NCI-H1694 (cell line): ENCODE results near the gene AQP6.

Experiments
- DNase-seq: peaks from one replicate; lab custom pipeline; 2025; lab: John Stamatoyannopoulos, UW

Gene AQP6

DNA sequence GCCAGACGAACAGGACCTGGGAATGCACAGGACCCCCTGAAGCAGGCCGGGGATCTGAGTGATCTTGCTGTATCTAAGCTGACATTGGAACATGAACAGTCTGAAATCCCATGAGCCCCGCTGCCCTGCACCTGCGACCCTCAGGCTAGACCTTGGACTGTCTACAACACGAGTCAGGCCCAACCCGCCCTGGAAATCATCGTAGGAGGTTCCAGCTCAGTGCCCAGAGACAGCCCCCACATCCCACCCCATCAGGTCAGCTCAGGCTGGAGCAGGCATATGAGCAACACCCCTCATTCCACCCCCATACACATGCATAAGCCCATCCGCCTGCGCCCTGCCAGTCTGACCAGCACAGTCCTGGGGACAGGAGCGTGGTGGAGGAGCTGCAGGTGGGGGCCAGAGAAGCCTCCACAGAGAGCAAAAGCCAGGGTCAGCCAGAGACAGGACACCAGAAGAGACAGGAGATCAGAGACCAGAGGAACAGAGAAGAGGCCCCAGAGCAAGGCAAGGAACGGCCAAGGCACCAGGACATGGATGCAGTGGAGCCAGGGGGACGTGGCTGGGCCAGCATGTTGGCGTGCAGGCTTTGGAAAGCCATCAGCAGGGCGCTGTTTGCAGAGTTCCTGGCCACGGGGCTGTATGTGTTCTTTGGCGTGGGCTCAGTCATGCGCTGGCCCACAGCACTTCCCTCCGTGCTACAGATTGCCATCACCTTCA is at the start of gene AQP6:
AQP6 (plus strand) TSS at position 307 of the 720 bp plus-strand sequence; CDS start at position 534, 227 bp downstream.
- DNase-seq, result no peak

GRCh38 chr12:49923035-49923644 is 49.6 kb upstream of the AQP6 start:
- no peak for DNase-seq

GRCh38 chr12:49923880-49924556 is 48.7 kb upstream of the AQP6 start:
- no peak for DNase-seq

- no peak for DNase-seq
These were observed 48.0 kb upstream of the AQP6 start for GRCh38 chr12:49924628-49925246.

- no peak for DNase-seq
These were observed 47.1 kb upstream of the AQP6 start for GRCh38 chr12:49925433-49926204.

DNA sequence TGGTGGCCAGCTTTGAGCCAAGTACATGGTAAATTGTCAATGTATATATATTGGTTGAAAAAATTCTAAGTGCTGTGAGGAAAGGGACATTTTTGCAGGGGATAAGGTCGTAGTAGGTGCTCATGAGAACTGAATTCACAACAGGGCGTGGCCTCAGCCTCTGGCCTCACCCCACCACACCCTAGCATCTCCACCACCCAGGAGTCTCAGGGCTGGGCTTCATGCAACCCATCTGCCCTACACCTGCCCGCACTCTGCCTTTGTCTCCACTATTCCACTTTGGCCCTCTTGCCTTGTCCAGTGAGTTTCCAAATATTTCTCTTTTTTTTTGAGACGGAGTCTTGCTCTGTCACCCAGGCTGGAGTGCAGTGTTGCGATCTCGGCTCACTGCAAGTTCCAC is 44.3 kb upstream of the AQP6 start:
- DNase-seq, result no peak

GRCh38 chr12:49929581-49929980 is 43.2 kb upstream of the AQP6 start:
- no peak for DNase-seq

- no peak for DNase-seq
These were observed 42.0 kb upstream of the AQP6 start for GRCh38 chr12:49930515-49931288.

DNA sequence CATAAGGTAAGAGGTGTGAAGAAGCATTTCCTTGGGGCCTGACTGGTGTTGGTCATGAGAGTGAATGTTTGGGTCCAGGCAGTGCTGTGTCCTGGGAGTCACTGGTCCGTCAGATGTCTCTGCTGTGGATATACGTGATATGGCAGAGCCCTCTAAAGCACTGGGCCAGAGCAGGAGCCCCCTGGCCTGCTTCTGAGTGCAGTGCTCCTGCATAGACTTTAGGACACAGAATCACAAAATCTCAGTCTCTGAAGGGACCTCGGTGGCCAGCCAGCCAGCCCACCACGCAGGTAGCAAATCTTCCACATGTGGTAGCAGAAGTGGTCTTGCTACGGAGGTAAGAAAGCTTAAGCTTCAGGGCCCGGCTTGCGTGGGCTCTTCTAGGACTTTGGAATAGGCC is 40.7 kb upstream of the AQP6 start:
- DNase-seq, result no peak

DNA sequence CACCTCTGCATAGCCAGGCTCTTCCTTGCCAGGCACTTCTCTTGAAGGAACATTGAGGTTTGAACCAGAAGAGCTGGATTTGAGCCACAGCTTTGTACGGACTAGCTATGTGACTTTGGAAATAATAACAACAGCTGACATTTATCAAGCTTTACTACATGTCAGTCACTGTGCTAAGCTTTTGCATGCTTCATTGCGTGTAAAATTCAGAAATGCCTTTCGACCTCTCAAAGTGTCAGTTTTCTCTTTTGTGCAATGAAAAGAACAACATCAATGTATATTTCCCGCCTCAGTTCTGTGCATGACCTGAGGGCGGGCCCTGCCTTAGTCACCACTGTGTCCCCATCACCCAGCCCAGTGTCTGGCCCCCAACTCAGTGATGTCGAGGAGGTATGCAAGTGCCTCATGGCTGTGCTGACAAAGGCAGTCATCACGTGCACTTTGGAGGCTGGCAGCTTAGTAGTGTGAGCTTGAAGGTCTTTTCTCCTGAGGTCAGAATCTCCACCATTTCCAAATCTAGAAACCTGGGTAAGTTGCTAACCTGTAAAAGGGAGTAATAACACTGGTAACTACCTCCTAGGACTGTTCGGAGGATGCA is 40.1 kb upstream of the AQP6 start:
- DNase-seq, result no peak

GRCh38 chr12:49933796-49934195 is 39.0 kb upstream of the AQP6 start:
- DNase-seq, result no peak

DNA sequence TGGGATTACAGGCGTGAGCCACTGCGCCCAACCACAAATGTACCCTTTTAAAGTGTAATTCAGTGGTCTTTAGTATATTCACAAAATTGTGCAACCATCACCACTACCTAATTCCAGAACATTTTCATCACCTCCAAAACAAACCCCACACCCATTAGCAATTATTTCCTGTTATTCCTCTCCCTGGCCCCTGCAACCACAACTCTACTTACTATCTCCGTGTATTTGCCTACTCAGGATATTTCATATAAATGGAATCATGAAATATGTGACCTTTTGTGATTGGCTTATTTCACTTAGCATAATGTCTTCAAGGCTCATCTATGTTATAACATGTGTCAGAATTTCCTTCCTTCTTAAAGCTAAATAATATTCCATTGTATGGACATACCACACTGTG is 38.2 kb upstream of the AQP6 start:
- DNase-seq, result no peak

- no peak for DNase-seq
These were observed 35.8 kb upstream of the AQP6 start for GRCh38 chr12:49936925-49937324.

- no peak for DNase-seq
These were observed 35.0 kb upstream of the AQP6 start for GRCh38 chr12:49937639-49938300.

DNA sequence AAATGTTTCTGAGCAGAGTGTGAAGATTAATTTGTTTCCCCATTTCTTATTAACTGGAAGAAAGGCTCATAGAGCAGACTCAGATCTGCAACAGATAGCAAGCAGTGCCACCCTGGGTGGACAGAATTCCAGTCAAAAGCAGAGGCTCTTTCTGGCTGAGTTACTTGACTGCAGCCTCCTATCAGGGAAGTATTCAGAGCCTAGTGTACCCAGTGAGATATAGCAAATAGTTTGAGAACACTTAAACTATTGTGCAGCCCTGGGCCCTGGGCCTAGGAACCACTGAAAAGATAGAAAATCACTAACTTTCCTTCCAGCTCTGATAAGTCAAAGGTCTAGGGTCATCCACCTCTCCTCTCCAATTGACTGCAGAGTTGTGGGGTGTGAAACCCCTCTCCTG is 33.4 kb upstream of the AQP6 start:
- DNase-seq, result no peak

GRCh38 chr12:49939707-49940106 is 33.0 kb upstream of the AQP6 start:
- no peak for DNase-seq

GRCh38 chr12:49941556-49942511 is 30.9 kb upstream of the AQP6 start:
- DNase-seq, result no peak

DNA sequence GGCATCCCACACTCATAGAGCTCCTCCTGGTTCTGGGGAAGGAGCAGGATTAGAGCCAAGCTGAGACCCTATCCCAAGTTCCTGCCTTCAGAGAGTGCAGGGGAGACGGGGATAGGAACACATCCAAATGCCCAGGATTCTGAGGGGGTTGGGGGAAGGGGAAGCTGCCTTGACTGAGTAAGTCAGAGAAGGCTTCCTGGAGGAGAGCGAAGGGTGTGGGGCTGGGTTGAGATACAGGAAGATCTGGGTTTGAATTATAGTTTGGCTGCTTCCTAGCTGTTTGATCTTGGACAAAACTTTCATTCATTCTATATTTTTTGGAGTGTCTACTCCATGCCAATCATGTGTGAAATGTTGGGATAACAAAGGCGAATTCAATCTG is 30.2 kb upstream of the AQP6 start:
- no peak for DNase-seq

- DNase-seq, result no peak
These were observed 29.7 kb upstream of the AQP6 start for GRCh38 chr12:49942921-49943624.
